HL-60 (cell line): ENCODE results near the gene MAMDC2.

ENCODE experiments used
- DNase-seq, 2 experiments: peaks; one replicate each; pipeline ENCODE4 v3.0.0-alpha.2; 2010 to 2020; ENCODE audit warnings: low read depth in 1 of 2, low spot score in 1 of 2
- H3K27ac ChIP-seq: fragments of 250-450 bp; sonication (Bioruptor Pico); replicated peaks from 2 replicates; pipeline ENCODE4 v1.5.1; 2020; ENCODE audit warnings: mild to moderate bottlenecking, moderate library complexity
- H3K27me3 ChIP-seq: fragments of 250-450 bp; sonication (Bioruptor Pico); 2 replicates; pipeline ENCODE4 v1.5.1; 2021; ENCODE audit warnings: mild to moderate bottlenecking, moderate library complexity; ENCODE audit not compliant: insufficient read depth, poor library complexity, severe bottlenecking
- H3K4me3 ChIP-seq: replicated peaks from 2 replicates; pipeline ENCODE4 v1.5.1; 2011; ENCODE audit warnings: mild to moderate bottlenecking, control low read depth, low read length; ENCODE audit not compliant: insufficient read depth
- GABPA ChIP-seq: IDR thresholded peaks from 2 replicates; pipeline ENCODE4 v1.6.1; 2012; ENCODE audit warnings: low read depth
- POLR2AphosphoS5 ChIP-seq: IDR thresholded peaks from 2 replicates; pipeline ENCODE4 v1.6.1; 2012; ENCODE audit warnings: low read depth
- REST ChIP-seq: IDR thresholded peaks from 2 replicates; pipeline ENCODE4 v1.6.1; 2012; ENCODE audit warnings: low read depth; ENCODE audit not compliant: insufficient replicate concordance
- SPI1 ChIP-seq: IDR thresholded peaks from 2 replicates; pipeline ENCODE4 v1.6.1; 2012; ENCODE audit warnings: low read depth, mild to moderate bottlenecking, borderline replicate concordance
- TF ChIP-seq, protein P1 (sequence below): IDR thresholded peaks from one replicate; pipeline ENCODE4 v1.5.1; 2011; ENCODE audit warnings: low read length, control low read depth, inconsistent platforms; ENCODE audit not compliant: insufficient read depth

MAMDC2 gene

DNA sequence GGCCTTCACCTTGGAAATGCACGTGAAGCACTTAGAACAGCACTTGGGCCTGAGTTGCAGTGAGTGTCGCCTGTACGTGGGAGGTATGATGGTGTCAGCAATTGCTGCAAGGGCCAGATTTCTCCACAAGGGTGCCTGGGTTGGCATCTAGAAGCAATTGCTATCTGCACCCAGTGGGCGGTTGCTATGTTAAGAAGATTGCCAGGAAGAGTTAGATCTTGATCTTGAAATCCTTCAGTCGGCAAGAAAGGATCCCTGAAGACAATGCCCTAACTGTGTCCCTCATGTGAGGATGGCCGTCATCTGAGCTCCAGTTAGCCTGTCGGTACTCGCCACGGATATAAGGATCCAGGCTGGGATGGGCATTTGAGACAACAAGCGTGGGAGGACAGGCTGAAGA, 62.9 kb downstream of the MAMDC2 start:
- TF ChIP-seq GABPA = no peak
- TF ChIP-seq, protein P1, sequence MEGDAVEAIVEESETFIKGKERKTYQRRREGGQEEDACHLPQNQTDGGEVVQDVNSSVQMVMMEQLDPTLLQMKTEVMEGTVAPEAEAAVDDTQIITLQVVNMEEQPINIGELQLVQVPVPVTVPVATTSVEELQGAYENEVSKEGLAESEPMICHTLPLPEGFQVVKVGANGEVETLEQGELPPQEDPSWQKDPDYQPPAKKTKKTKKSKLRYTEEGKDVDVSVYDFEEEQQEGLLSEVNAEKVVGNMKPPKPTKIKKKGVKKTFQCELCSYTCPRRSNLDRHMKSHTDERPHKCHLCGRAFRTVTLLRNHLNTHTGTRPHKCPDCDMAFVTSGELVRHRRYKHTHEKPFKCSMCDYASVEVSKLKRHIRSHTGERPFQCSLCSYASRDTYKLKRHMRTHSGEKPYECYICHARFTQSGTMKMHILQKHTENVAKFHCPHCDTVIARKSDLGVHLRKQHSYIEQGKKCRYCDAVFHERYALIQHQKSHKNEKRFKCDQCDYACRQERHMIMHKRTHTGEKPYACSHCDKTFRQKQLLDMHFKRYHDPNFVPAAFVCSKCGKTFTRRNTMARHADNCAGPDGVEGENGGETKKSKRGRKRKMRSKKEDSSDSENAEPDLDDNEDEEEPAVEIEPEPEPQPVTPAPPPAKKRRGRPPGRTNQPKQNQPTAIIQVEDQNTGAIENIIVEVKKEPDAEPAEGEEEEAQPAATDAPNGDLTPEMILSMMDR = no peak
- no peak for TF ChIP-seq REST
- no peak for TF ChIP-seq POLR2AphosphoS5
- TF ChIP-seq SPI1 = no peak
- no peak for DNase-seq
- no peak overlapping the region for H3K4me3 ChIP-seq
- H3K27me3 ChIP-seq = peaks cover 2% of the 10 kb centered on the region
- no peak overlapping the region for H3K27ac ChIP-seq

- H3K4me3 ChIP-seq = no peak overlapping the region
- no peak overlapping the region for H3K27ac ChIP-seq
- no peak for DNase-seq
- TF ChIP-seq, protein P1 = no peak
- TF ChIP-seq POLR2AphosphoS5 = no peak
- no peak for TF ChIP-seq SPI1
- no peak for TF ChIP-seq GABPA
- TF ChIP-seq REST = no peak
- H3K27me3 ChIP-seq = peaks cover 2% of the 10 kb centered on the region
Observed at GRCh38 chr9:70107558-70107957, 63.9 kb downstream of the MAMDC2 start.

DNA sequence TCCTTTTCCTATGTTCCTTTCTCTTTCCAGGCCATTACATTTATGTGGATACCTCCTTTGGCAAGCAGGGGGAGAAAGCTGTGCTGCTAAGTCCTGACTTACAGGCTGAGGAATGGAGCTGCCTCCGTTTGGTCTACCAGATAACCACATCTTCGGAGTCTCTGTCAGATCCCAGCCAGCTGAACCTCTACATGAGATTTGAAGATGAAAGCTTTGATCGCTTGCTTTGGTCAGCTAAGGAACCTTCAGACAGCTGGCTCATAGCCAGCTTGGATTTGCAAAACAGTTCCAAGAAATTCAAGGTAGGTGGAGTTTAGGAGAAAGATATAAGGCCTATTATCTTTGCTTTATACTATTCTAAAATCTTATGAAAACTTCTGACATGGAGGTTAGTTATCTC, 64.5 kb downstream of the MAMDC2 start:
- no peak for DNase-seq
- Histone ChIP-seq H3K27me3 (peaks cover 2% of the 10 kb centered on the region), H3K27ac (no peak overlapping the region), H3K4me3 (no peak overlapping the region)
- TF ChIP-seq POLR2AphosphoS5 (no peak), GABPA (no peak), REST (no peak), SPI1 (no peak)
- TF ChIP-seq, protein P1 = no peak
